ENCODE results near the gene MED9.

DNA sequence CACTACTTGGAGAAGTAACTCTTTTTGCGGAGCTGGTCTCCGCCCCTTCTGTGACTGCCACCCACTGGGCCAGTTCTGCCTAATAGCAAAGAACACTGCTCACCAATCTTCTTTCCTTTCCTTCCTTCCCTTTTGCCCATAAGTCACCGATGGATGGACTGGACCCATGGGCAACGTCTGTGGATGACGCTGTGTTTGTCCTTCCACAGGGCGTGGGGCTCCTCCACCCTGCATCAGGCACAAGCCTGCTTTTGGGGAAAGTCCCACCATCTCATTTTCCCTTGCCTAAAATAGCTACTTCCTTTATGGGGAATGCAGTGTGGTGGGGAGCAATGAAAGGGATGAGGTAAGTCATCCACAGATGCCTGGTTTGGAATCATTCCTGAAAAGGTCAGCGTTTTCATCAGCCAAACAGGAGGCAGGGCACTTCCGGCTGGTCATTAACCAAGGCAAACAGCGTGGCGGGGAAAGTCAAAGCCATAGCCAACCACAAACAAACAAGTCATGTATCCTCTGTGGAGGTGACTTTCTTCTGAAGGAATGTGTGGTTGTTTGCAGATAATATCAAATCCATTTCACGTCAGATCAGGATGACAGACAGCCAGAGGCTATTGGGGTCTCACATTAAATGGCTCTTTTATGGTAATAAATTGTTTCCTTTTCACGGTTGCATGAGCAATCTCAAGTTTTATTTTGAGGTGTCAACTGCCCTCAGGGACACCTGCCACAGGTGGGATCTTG is 30.7 kb upstream of the MED9 start:
- TF ChIP-seq POLR2A (IDR thresholded peaks at IDR 0.05) (peak in 1 of 2 donors; percentile 17), CTCF (IDR thresholded peaks at IDR 0.05) (no peak)
